H1 (cell line): ENCODE measurements around the gene PBLD. TPM values are rescaled to one million over a fixed set of nuclear protein-coding genes. Genes with fewer than 3 reads are reported as not detected.

ENCODE experiments used
- CTCF ChIA-PET: fragments of 300-600 bp; sonication (Branson Sonifier 250); formaldehyde crosslinking; loops from one replicate; lab custom pipeline; 2021; ENCODE audit not compliant: partially characterized antibody; lab: Charles Lee
- POLR2A ChIA-PET: fragments of 300-600 bp; sonication (Branson Sonifier 250); formaldehyde crosslinking; loops from one replicate; lab custom pipeline; 2021; ENCODE audit warnings: inconsistent platforms; ENCODE audit not compliant: partially characterized antibody; lab: Charles Lee
- DNase-seq, 2 experiments: peaks; one replicate each; pipeline versions ENCODE4 v3.0.0 to v3.0.0-alpha.2; 2010 to 2022; ENCODE audit warnings: low spot score in 2 of 2, low read depth in 1 of 2, mixed read lengths in 1 of 2
- FAIRE-seq: peaks from 2 replicates; lab custom pipeline; 2011; peaks lifted over from hg19 to GRCh38; lab: Jason Lieb, UNC
- H2AFZ ChIP-seq: 2 replicates; pipeline ENCODE4 v1.8.1; 2012; ENCODE audit warnings: low read length, inconsistent platforms
- H2AK5ac ChIP-seq: 2 replicates; pipeline ENCODE4 v1.6.1; 2013; ENCODE audit warnings: low read depth, low read length
- H2BK120ac ChIP-seq: replicated peaks from 2 replicates; pipeline ENCODE3; 2013; ENCODE audit warnings: low read depth, low read length, inconsistent platforms
- H2BK12ac ChIP-seq: 2 replicates; pipeline ENCODE4 v1.6.1; 2013; ENCODE audit warnings: low read depth, low read length
- H2BK15ac ChIP-seq: 2 replicates; pipeline ENCODE4 v1.6.1; 2013; ENCODE audit warnings: low read length
- H2BK20ac ChIP-seq: 2 replicates; pipeline ENCODE4 v1.6.1; 2013; ENCODE audit warnings: low read length
- H2BK5ac ChIP-seq: 2 replicates; pipeline ENCODE4 v1.6.1; 2013; ENCODE audit warnings: low read depth, low read length
- H3K14ac ChIP-seq: 2 replicates; pipeline ENCODE4 v1.6.1; 2013; ENCODE audit warnings: inconsistent platforms; ENCODE audit not compliant: insufficient read length
- H3K18ac ChIP-seq: 2 replicates; pipeline ENCODE4 v1.6.1; 2013; ENCODE audit warnings: low read length; ENCODE audit errors: extremely low read depth
- H3K23ac ChIP-seq: 2 replicates; pipeline ENCODE4 v1.6.1; 2013; ENCODE audit warnings: inconsistent platforms; ENCODE audit not compliant: insufficient read length
- H3K23me2 ChIP-seq: 2 replicates; pipeline ENCODE4 v1.6.1; 2013; ENCODE audit warnings: low read depth, low read length
- H3K27ac ChIP-seq: 2 replicates; pipeline ENCODE4 v1.6.1; 2011; ENCODE audit warnings: low read depth, low read length, inconsistent platforms
- H3K27me3 ChIP-seq, 4 experiments: replicated peaks in 1 of 4; 1 replicate in 1 of 4; 2 replicates in 3 of 4; pipeline versions ENCODE4 v1.6.1 to v1.8.1; 2011 to 2013; ENCODE audit warnings: low read length in 3 of 4, mild to moderate bottlenecking in 3 of 4, inconsistent platforms in 2 of 4, mixed read lengths in 2 of 4, moderate library complexity in 1 of 4; ENCODE audit not compliant: control insufficient read depth in 3 of 4, insufficient read depth in 3 of 4; ENCODE audit errors: extremely low read depth in 1 of 4
- H3K36me3 ChIP-seq, 4 experiments: 2 replicates each; pipeline versions ENCODE4 v1.6.1 to v1.8.1; 2011 to 2013; ENCODE audit warnings: mild to moderate bottlenecking in 4 of 4, low read length in 3 of 4, moderate library complexity in 2 of 4, control low read depth in 1 of 4, inconsistent platforms in 1 of 4; ENCODE audit not compliant: insufficient read depth in 4 of 4, control insufficient read depth in 2 of 4
- H3K4ac ChIP-seq: replicated peaks from 2 replicates; pipeline ENCODE3; 2013; ENCODE audit warnings: low read length, low read depth, mixed read lengths, inconsistent platforms; ENCODE audit not compliant: insufficient read length
- H3K4me1 ChIP-seq, 4 experiments: replicated peaks in 1 of 4; 1 replicate in 1 of 4; 2 replicates in 3 of 4; pipeline versions ENCODE4 v1.6.1 to v1.8.1; 2011 to 2013; ENCODE audit warnings: low read length in 3 of 4, inconsistent platforms in 2 of 4, mixed read lengths in 1 of 4; ENCODE audit not compliant: insufficient read depth in 4 of 4, control insufficient read depth in 3 of 4
- H3K4me2 ChIP-seq, 2 experiments: 2 replicates each; pipeline versions ENCODE4 v1.6.1 to v1.8.1; 2011 to 2013; ENCODE audit warnings: low read depth in 2 of 2, low read length in 2 of 2, control low read depth in 1 of 2, inconsistent platforms in 1 of 2, mild to moderate bottlenecking in 1 of 2; ENCODE audit not compliant: insufficient read depth in 1 of 2
- H3K4me3 ChIP-seq, 4 experiments: fragments of 200-600, 300-600 bp in 1 of 4; sonication (generic), shearing (Covaris generic), sonication (Bioruptor Twin) in 1 of 4; 2 replicates each; pipeline versions ENCODE4 v1.5.1 to v1.8.1; 2011 to 2016; ENCODE audit warnings: low read length in 4 of 4, low read depth in 3 of 4, control low read depth in 2 of 4, inconsistent platforms in 2 of 4, mild to moderate bottlenecking in 2 of 4, mixed read lengths in 1 of 4, moderate library complexity in 1 of 4; ENCODE audit not compliant: insufficient read depth in 2 of 4; ENCODE audit errors: extremely low read depth in 1 of 4
- H3K56ac ChIP-seq: replicated peaks from 2 replicates; pipeline ENCODE3; 2013; ENCODE audit warnings: low read depth, mild to moderate bottlenecking, mixed read lengths, low read length, inconsistent platforms; ENCODE audit not compliant: insufficient read length
- H3K79me1 ChIP-seq: 2 replicates; pipeline ENCODE4 v1.6.1; 2013; ENCODE audit warnings: low read depth, low read length, control low read depth
- H3K79me2 ChIP-seq, 2 experiments: 2 replicates each; pipeline versions ENCODE4 v1.6.1 to v1.8.1; 2012 to 2013; ENCODE audit warnings: low read length in 2 of 2, mild to moderate bottlenecking in 2 of 2, inconsistent platforms in 1 of 2; ENCODE audit not compliant: insufficient read depth in 2 of 2, control insufficient read depth in 1 of 2
- H3K9ac ChIP-seq, 4 experiments: replicated peaks in 1 of 4; 1 replicate in 1 of 4; 2 replicates in 3 of 4; pipeline versions ENCODE4 v1.6.1 to v1.8.1; 2011 to 2013; ENCODE audit warnings: low read depth in 3 of 4, low read length in 3 of 4, control low read depth in 2 of 4, mild to moderate bottlenecking in 2 of 4, moderate library complexity in 2 of 4, inconsistent platforms in 1 of 4; ENCODE audit errors: extremely low read depth in 1 of 4
- H3K9me3 ChIP-seq, 2 experiments: 2 replicates each; pipeline versions ENCODE4 v1.6.1 to v1.8.1; 2012 to 2013; ENCODE audit warnings: mild to moderate bottlenecking in 2 of 2, moderate library complexity in 2 of 2, control low read depth in 1 of 2, inconsistent platforms in 1 of 2, low read depth in 1 of 2, low read length in 1 of 2, mixed read lengths in 1 of 2; ENCODE audit not compliant: insufficient read depth in 2 of 2
- H4K20me1 ChIP-seq, 2 experiments: replicated peaks in 1 of 2; 2 replicates each; pipeline versions ENCODE3 to v1.8.1; 2011 to 2013; ENCODE audit warnings: inconsistent platforms in 2 of 2, low read length in 2 of 2, mild to moderate bottlenecking in 1 of 2; ENCODE audit not compliant: insufficient read depth in 2 of 2, control insufficient read depth in 1 of 2
- H4K5ac ChIP-seq: 2 replicates; pipeline ENCODE4 v1.6.1; 2013; ENCODE audit warnings: low read length, low read depth, mixed read lengths, inconsistent platforms; ENCODE audit not compliant: insufficient read length
- H4K8ac ChIP-seq: 2 replicates; pipeline ENCODE4 v1.8.0; 2013; ENCODE audit warnings: mild to moderate bottlenecking, moderate library complexity, low read length, inconsistent platforms; ENCODE audit not compliant: insufficient read depth; ENCODE audit errors: extremely low read depth
- H4K91ac ChIP-seq: replicated peaks from 2 replicates; pipeline ENCODE3; 2013; ENCODE audit warnings: low read length, mixed read lengths, inconsistent platforms; ENCODE audit not compliant: insufficient read length
- ATF2 ChIP-seq: IDR thresholded peaks from 2 replicates; pipeline ENCODE4 v1.6.1; 2012; ENCODE audit warnings: low read length, inconsistent platforms
- E2F6 ChIP-seq: IDR thresholded peaks from 2 replicates; pipeline ENCODE4 v1.6.1; 2012; ENCODE audit warnings: inconsistent platforms
- EZH2 ChIP-seq: fragments of 200-600 bp; sonication (generic); IDR thresholded peaks from 2 replicates; pipeline ENCODE4 v1.7.1; 2012; ENCODE audit warnings: low read depth, mild to moderate bottlenecking, moderate library complexity, low read length, inconsistent platforms; ENCODE audit not compliant: severe bottlenecking
- POLR2AphosphoS5 ChIP-seq: IDR thresholded peaks from 2 replicates; pipeline ENCODE4 v1.6.1; 2011; ENCODE audit warnings: low read depth, low read length
- TAF7 ChIP-seq: optimal IDR thresholded peaks from 2 replicates; pipeline ENCODE3; 2011; ENCODE audit warnings: low read depth, mild to moderate bottlenecking, inconsistent platforms, low read length, moderate library complexity, borderline replicate concordance
- TCF12 ChIP-seq: IDR thresholded peaks from 2 replicates; pipeline ENCODE4 v1.6.1; 2011; ENCODE audit warnings: low read depth, mild to moderate bottlenecking, low read length
- WGBS, 2 experiments: shearing (Covaris generic) in 1 of 2; methylation state at CpG; one replicate each; pipeline versions ENCODE4 v1.1.6 to v1.1.7; 2013 to 2015; ENCODE audit warnings: low lambda C conversion rate in 2 of 2, mixed read lengths in 2 of 2, inconsistent platforms in 1 of 2, low coverage in 1 of 2, missing lambda C conversion rate in 1 of 2; ENCODE audit not compliant: insufficient replicate concordance in 2 of 2, insufficient coverage in 1 of 2, insufficient read length in 1 of 2; ENCODE audit errors: extremely low coverage in 1 of 2, missing lambda C conversion rate in 1 of 2; 5-methylcytosine and 5-hydroxymethylcytosine counted together
- polyA plus RNA-seq, 7 experiments: library from polyadenylated mRNA; depleted of rRNA in 3 of 7; stranded (reverse) in 5 of 7; unstranded in 2 of 7; fragments of >200 nt in 5 of 7; fragments of 200-250 nt in 2 of 7; gene quantifications; 1 replicate in 5 of 7; 2 replicates in 1 of 7; 4 replicates in 1 of 7; pipeline versions ENCODE4 v1.2.1 to v1.2.3, GENCODE V29; 2011 to 2013; ENCODE audit warnings: missing spikeins in 2 of 7, mixed read lengths in 2 of 7
- total RNA-seq: library from RNA; stranded (reverse); fragmentation: NEBNext Ultra II Directional; extraction: Animal tissue kit (Norgen Biotek cat#: 25700); gene quantifications from 2 replicates; pipeline ENCODE4 v1.2.1, GENCODE V29; 2021

Gene PBLD
- total and polyA plus RNA-seq, 2 of the 8 experiments (the other 6 are each of a cell fraction or from before 2014, with no cell fraction given), result 0.56 to 2.0 TPM

- Histone ChIP-seq H3K9me3 (no peaks in the 10 kb centered on the region), H2BK20ac (no peak overlapping the region), H2BK15ac (no peak overlapping the region), H3K4ac (no peak overlapping the region), H3K27ac (no peak overlapping the region), H3K23me2 (no peaks in the 10 kb centered on the region), H3K79me1 (no peaks in the 10 kb centered on the region), H3K79me2 (no peaks in the 10 kb centered on the region), H4K8ac (no peak overlapping the region), H3K14ac (no peak overlapping the region), H3K4me2 (no peak overlapping the region), H4K91ac (no peak overlapping the region), H2BK12ac (no peak overlapping the region), H3K9ac (no peak overlapping the region), H4K5ac (no peak overlapping the region), H3K4me3 (no peak overlapping the region), H3K27me3 (no peaks in the 10 kb centered on the region), H2BK5ac (no peak overlapping the region), H3K23ac (no peak overlapping the region), H3K36me3 (peaks cover 0 to 9% (median 2%) of the 10 kb centered on the region in 4 experiments; a peak in 2 of 8 replicates), H2BK120ac (no peak overlapping the region), H3K4me1 (no peaks in the 10 kb centered on the region), H3K18ac (no peak overlapping the region), H2AFZ (no peak overlapping the region), H2AK5ac (no peak overlapping the region), H4K20me1 (no peaks in the 10 kb centered on the region), H3K56ac (no peak overlapping the region)
- ChIA-PET POLR2A (interaction anchor here (1.3 to 4.5 kb wide), 2 partner anchors 11 to 31 kb away, joined by 3 to 17 read pairs; partner anchors contain the start of genes HNRNPH3 and PBLD), CTCF (interaction anchor here (1.9 to 3.5 kb wide), 2 partner anchors 10 to 15 kb away, joined by 7 to 21 read pairs; no protein-coding TSS in a partner anchor)
- DNase-seq (no peak), FAIRE-seq (no peak)
- TF ChIP-seq EZH2 (no peak), ATF2 (no peak), TAF7 (no peak), TCF12 (no peak), POLR2AphosphoS5 (no peak), E2F6 (no peak)
- 98% methylated on average over 3 of the region's 3 CpGs; no CpG with 5 or more reads in 1 of the 2 experiments for WGBS, 2 experiments
Measured at GRCh38 chr10:68362590-68362989, 29.9 kb upstream of the PBLD start.
